K562 (cell line): Measurements from ENCODE around the gene MMP23B. TPM values are rescaled to one million over a fixed set of nuclear protein-coding genes. Genes with fewer than 3 reads are reported as not detected.

ENCODE experiments used
- BDP1 ChIP-seq: IDR thresholded peaks from 3 replicates; pipeline ENCODE4 v1.6.1; 2011; ENCODE audit not compliant: insufficient read length, insufficient read depth
- CHCHD3 ChIP-seq: fragments of 250-450 bp; sonication (Bioruptor Pico); IDR thresholded peaks from 2 replicates; pipeline ENCODE4 v2.1.2; 2022; ENCODE audit warnings: mild to moderate bottlenecking
- DMBX1 ChIP-seq: fragments of 250-450 bp; sonication (Bioruptor Pico); IDR thresholded peaks from 2 replicates; pipeline ENCODE4 v1.8.0; 2022; ENCODE audit warnings: inconsistent platforms, mild to moderate bottlenecking, moderate library complexity, borderline replicate concordance
- GTF2F1 ChIP-seq: IDR thresholded peaks from 2 replicates; pipeline ENCODE4 v1.6.1; 2011; ENCODE audit warnings: low read depth, low read length, improper control_type of control experiment
- HCFC1 ChIP-seq: IDR thresholded peaks from 2 replicates; pipeline ENCODE4 v1.6.1; 2012; ENCODE audit warnings: low read depth, low read length, improper control_type of control experiment
- HMGN3 ChIP-seq: IDR thresholded peaks from 2 replicates; pipeline ENCODE4 v1.6.1; 2011; ENCODE audit warnings: borderline replicate concordance, low read depth, mild to moderate bottlenecking, mixed read lengths, low read length; ENCODE audit not compliant: insufficient read length; ENCODE audit errors: extremely low read depth
- IFI16 ChIP-seq: fragments of 250-450 bp; sonication (Bioruptor Pico); IDR thresholded peaks from 2 replicates; pipeline ENCODE4 v2.1.2; 2022; ENCODE audit warnings: mild to moderate bottlenecking, inconsistent platforms
- MECOM ChIP-seq: fragments of 250-450 bp; sonication (Bioruptor Pico); IDR thresholded peaks from 2 replicates; pipeline ENCODE4 v1.8.0; 2022; ENCODE audit warnings: inconsistent platforms
- MXI1 ChIP-seq: IDR thresholded peaks from 2 replicates; pipeline ENCODE4 v1.6.1; 2011; ENCODE audit warnings: low read depth, mild to moderate bottlenecking, improper control_type of control experiment, low read length
- MYC ChIP-seq, 2 experiments: fragments of 250-450 bp in 1 of 2; sonication (Bioruptor Pico) in 1 of 2; IDR thresholded peaks; 2 replicates each; pipeline versions ENCODE4 v1.5.1 to v1.6.1; 2012 to 2021; ENCODE audit warnings: low read depth in 2 of 2, borderline replicate concordance in 1 of 2, improper control_type of control experiment in 1 of 2, low read length in 1 of 2, mild to moderate bottlenecking in 1 of 2, moderate library complexity in 1 of 2
- NR2C2 ChIP-seq, 2 experiments: fragments of 200-800 bp in 1 of 2; sonication (Bioruptor generic) in 1 of 2; sonication (generic) in 1 of 2; formaldehyde crosslinking in 1 of 2; IDR thresholded peaks; 2 replicates each; pipeline versions ENCODE4 v1.6.1 to v1.8.0; 2016 to 2022; ENCODE audit warnings: mild to moderate bottlenecking in 1 of 2, missing compliant biosample characterization in 1 of 2, missing genetic modification characterization in 1 of 2, missing genetic modification reagents in 1 of 2
- PRMT5 ChIP-seq: sonication (generic); formaldehyde crosslinking; IDR thresholded peaks from 2 replicates; pipeline ENCODE4 v1.5.0; 2020; ENCODE audit warnings: missing genetic modification reagents
- RBM34 ChIP-seq: fragments of 200-400 bp; formaldehyde crosslinking; IDR thresholded peaks from 2 replicates; pipeline ENCODE4 v1.6.1; 2018; ENCODE audit warnings: low read length, borderline replicate concordance; ENCODE audit not compliant: insufficient read depth
- RNF2 ChIP-seq: sonication (generic); IDR thresholded peaks from 2 replicates; pipeline ENCODE4 v1.6.1; 2016
- SIX5 ChIP-seq, 2 experiments: IDR thresholded peaks; 2 replicates each; pipeline ENCODE4 v1.6.1; 2011; ENCODE audit warnings: low read length in 2 of 2, borderline replicate concordance in 1 of 2, low read depth in 1 of 2, mild to moderate bottlenecking in 1 of 2, moderate library complexity in 1 of 2; ENCODE audit not compliant: insufficient read depth in 1 of 2
- SMARCE1 ChIP-seq: fragments of 450-650 bp; IDR thresholded peaks from 2 replicates; pipeline ENCODE4 v1.7.1; 2016; ENCODE audit warnings: mild to moderate bottlenecking
- ZNF140 ChIP-seq: fragments of 250-450 bp; sonication (Bioruptor Pico); IDR thresholded peaks from 2 replicates; pipeline ENCODE4 v1.8.0; 2021; ENCODE audit warnings: moderate library complexity, mild to moderate bottlenecking, inconsistent platforms
- ZNF174 ChIP-seq: fragments of 250-450 bp; sonication (Bioruptor Pico); IDR thresholded peaks from 2 replicates; pipeline ENCODE4 v1.4.0; 2020; ENCODE audit warnings: mild to moderate bottlenecking
- ZNF274 ChIP-seq: IDR thresholded peaks from 2 replicates; pipeline ENCODE4 v1.6.1; 2011; ENCODE audit warnings: low read depth, mild to moderate bottlenecking, low read length, moderate library complexity, borderline replicate concordance
- ZNF354B ChIP-seq: fragments of 250-450 bp; sonication (Bioruptor Pico); IDR thresholded peaks from 2 replicates; pipeline ENCODE4 v1.4.0; 2020
- ZNF551 ChIP-seq: fragments of 250-450 bp; sonication (Bioruptor Pico); IDR thresholded peaks from 2 replicates; pipeline ENCODE4 v1.5.0; 2021; ENCODE audit warnings: mild to moderate bottlenecking, moderate library complexity
- ZNF77 ChIP-seq: fragments of 250-450 bp; sonication (Bioruptor Pico); IDR thresholded peaks from 2 replicates; pipeline ENCODE4 v1.5.0; 2020
- polyA plus RNA-seq, 8 experiments: library from polyadenylated mRNA; depleted of rRNA in 4 of 8; stranded (reverse) in 5 of 8; unstranded in 3 of 8; fragments of >200 nt; fragmentation: Nextera tagmentation in 2 of 8; fragmentation: Illumina TruSeq in 1 of 8; extraction: Ambion mirVana in 2 of 8; extraction: Trizol in 1 of 8; gene quantifications; 2 replicates each; pipeline versions ENCODE4 v1.2.1 to v1.2.3, GENCODE V29; 2011 to 2014; ENCODE audit warnings: inconsistent platforms in 1 of 8, missing spikeins in 1 of 8
- total RNA-seq, 7 experiments: library from RNA; depleted of rRNA in 6 of 7; stranded (reverse); fragments of >200 nt in 6 of 7; fragmentation: Illumina TruSeq in 2 of 7; extraction: Trizol in 2 of 7; gene quantifications; 2 replicates each; pipeline versions ENCODE4 v1.2.1 to v1.2.3, GENCODE V29; 2011 to 2021; ENCODE audit warnings: low replicate concordance in 1 of 7
- TF ChIP-seq, protein P1 (sequence below): sonication (generic); formaldehyde crosslinking; IDR thresholded peaks from 2 replicates; pipeline ENCODE4 v1.8.0; 2022; ENCODE audit warnings: mild to moderate bottlenecking, missing genetic modification reagents
- TF ChIP-seq, protein P2 (sequence below): fragments of 450-650 bp; IDR thresholded peaks from 2 replicates; pipeline ENCODE4 v1.6.1; 2014; ENCODE audit warnings: low read depth, mild to moderate bottlenecking, moderate library complexity, borderline replicate concordance

MMP23B gene
- total and polyA plus RNA-seq, 9 of the 15 experiments (the other 6 are each of a cell fraction or from before 2014, with no cell fraction given) = 0.28 to 1.2 (median 0.41) TPM; not detected in 5

DNA sequence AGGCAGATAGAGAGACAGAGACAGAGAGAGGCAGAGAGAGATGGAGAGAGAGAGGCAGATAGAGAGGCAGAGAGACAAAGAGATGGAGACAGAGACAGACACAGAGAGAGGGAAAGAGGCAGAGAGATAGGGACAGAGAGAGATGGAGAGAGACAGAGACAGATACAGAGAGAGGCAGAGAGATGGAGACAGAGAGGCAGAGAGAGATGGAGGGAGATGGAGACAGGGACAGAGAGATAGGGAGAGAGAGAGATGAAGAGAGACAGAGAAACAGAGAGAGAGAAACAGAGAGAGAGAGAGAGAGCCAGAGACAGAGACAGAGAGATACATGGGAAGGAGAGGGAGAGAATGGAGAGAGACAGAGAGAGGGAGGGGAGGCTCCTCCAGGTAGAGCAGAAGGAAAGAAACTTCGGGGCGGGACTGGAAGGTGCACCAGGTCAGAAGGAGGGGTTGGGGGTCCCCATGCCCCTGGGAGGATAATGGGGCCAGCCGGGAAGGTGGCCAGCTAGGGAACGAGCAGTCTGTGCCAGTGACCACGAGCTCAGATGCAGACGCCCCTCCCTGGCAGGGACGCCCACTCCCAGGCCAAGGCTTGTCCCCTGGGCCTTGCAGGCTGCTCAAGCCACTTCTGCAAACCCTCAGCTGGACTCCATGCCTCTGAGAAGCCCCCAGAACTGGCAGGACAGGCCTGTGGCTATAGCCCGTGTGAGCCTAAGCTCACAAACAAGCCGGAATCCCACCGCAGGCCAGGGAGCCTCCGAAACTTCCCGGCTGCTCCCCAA, 35.3 kb upstream of the MMP23B start (continued):
- TF ChIP-seq IFI16 (no peak), DMBX1 (CRISPR knock-in tag) (no peak), BDP1 (no peak), ZNF140 (CRISPR knock-in tag) (no peak), HCFC1 (no peak), ZNF354B (CRISPR knock-in tag) (no peak), NR2C2 (CRISPR knock-in tag; IDR thresholded peaks at IDR 0.05) (no peak), NR2C2 (tag; IDR thresholded peaks at IDR 0.05) (no peak), CHCHD3 (no peak), MXI1 (no peak), MECOM (CRISPR knock-in tag) (no peak), GTF2F1 (no peak), ZNF174 (CRISPR knock-in tag) (no peak), ZNF274 (no peak), ZNF77 (CRISPR knock-in tag) (no peak), HMGN3 (no peak), PRMT5 (CRISPR knock-in tag) (no peak), SIX5 (IDR thresholded peaks at IDR 0.05; ENCODE audit: borderline replicate concordance in 1 of 2, insufficient read depth in 1 of 2, low read depth in 1 of 2, low read length in 2 of 2) (no peak), ZNF551 (no peak), RBM34 (no peak), RNF2 (no peak), SMARCE1 (no peak), MYC (IDR thresholded peaks at IDR 0.05; ENCODE audit: low read depth, low read length) (no peak), MYC (CRISPR knock-in tag; IDR thresholded peaks at IDR 0.05; ENCODE audit: borderline replicate concordance, low read depth) (no peak)
- TF ChIP-seq, protein P1, sequence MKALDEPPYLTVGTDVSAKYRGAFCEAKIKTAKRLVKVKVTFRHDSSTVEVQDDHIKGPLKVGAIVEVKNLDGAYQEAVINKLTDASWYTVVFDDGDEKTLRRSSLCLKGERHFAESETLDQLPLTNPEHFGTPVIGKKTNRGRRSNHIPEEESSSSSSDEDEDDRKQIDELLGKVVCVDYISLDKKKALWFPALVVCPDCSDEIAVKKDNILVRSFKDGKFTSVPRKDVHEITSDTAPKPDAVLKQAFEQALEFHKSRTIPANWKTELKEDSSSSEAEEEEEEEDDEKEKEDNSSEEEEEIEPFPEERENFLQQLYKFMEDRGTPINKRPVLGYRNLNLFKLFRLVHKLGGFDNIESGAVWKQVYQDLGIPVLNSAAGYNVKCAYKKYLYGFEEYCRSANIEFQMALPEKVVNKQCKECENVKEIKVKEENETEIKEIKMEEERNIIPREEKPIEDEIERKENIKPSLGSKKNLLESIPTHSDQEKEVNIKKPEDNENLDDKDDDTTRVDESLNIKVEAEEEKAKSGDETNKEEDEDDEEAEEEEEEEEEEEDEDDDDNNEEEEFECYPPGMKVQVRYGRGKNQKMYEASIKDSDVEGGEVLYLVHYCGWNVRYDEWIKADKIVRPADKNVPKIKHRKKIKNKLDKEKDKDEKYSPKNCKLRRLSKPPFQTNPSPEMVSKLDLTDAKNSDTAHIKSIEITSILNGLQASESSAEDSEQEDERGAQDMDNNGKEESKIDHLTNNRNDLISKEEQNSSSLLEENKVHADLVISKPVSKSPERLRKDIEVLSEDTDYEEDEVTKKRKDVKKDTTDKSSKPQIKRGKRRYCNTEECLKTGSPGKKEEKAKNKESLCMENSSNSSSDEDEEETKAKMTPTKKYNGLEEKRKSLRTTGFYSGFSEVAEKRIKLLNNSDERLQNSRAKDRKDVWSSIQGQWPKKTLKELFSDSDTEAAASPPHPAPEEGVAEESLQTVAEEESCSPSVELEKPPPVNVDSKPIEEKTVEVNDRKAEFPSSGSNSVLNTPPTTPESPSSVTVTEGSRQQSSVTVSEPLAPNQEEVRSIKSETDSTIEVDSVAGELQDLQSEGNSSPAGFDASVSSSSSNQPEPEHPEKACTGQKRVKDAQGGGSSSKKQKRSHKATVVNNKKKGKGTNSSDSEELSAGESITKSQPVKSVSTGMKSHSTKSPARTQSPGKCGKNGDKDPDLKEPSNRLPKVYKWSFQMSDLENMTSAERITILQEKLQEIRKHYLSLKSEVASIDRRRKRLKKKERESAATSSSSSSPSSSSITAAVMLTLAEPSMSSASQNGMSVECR = no peak
- TF ChIP-seq, protein P2, sequence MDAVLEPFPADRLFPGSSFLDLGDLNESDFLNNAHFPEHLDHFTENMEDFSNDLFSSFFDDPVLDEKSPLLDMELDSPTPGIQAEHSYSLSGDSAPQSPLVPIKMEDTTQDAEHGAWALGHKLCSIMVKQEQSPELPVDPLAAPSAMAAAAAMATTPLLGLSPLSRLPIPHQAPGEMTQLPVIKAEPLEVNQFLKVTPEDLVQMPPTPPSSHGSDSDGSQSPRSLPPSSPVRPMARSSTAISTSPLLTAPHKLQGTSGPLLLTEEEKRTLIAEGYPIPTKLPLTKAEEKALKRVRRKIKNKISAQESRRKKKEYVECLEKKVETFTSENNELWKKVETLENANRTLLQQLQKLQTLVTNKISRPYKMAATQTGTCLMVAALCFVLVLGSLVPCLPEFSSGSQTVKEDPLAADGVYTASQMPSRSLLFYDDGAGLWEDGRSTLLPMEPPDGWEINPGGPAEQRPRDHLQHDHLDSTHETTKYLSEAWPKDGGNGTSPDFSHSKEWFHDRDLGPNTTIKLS = no peak
